Endometrial microvascular endothelial cells (primary cell): Measurements from ENCODE around the gene BCAS1. TPM values are rescaled to one million over a fixed set of nuclear protein-coding genes. Genes with fewer than 3 reads are reported as not detected.
"Not testable (repeated sequence)": the region's sequence is repeated elsewhere in the genome, so short reads cannot be mapped to it uniquely, and the experiment has no call there.

Experiments
- in situ Hi-C: cut with HindIII; loops from 2 replicates; pipeline ENCODE4 v1.10.0; 2017; ENCODE audit warnings: low sequenced_read_pairs, low pct_unique_long_range_greater_than_20kb; ENCODE audit errors: inconsistent ontology term
- total RNA-seq: library from RNA; depleted of rRNA; stranded (reverse); fragments of >200 nt; gene quantifications from one replicate; pipeline ENCODE4 v1.2.3, GENCODE V29; 2015; ENCODE audit errors: inconsistent ontology term

The BCAS1 gene
- total RNA-seq, 1 donor from 2014 or later, result not detected

DNA sequence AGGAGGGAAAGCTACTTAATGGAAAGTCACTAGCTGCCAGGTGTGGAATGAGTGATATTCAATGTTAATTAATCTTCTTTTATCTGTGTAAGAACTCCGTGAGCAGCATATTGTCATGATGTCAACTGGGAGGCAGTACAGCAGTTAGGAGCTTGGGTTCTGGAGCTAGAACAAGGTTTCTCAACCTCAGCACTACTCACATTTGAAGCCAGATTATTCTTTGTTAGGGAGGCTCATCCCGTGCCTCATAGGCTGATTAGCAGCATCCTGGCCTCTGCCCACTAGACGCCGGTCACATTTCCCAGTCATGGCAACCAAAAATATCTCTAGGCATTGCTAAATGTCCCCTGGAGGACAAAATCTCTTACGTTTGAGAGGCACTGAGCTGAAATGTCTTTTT lies 41.2 kb downstream of the BCAS1 start:
- in situ Hi-C loops, result no loop called here

- in situ Hi-C loops, result no loop called here
Observed at GRCh38 chr20:54028276-54029011, 42.0 kb downstream of the BCAS1 start.

- in situ Hi-C loops, result no loop called here
Observed at GRCh38 chr20:54027704-54028103, 42.7 kb downstream of the BCAS1 start.

DNA sequence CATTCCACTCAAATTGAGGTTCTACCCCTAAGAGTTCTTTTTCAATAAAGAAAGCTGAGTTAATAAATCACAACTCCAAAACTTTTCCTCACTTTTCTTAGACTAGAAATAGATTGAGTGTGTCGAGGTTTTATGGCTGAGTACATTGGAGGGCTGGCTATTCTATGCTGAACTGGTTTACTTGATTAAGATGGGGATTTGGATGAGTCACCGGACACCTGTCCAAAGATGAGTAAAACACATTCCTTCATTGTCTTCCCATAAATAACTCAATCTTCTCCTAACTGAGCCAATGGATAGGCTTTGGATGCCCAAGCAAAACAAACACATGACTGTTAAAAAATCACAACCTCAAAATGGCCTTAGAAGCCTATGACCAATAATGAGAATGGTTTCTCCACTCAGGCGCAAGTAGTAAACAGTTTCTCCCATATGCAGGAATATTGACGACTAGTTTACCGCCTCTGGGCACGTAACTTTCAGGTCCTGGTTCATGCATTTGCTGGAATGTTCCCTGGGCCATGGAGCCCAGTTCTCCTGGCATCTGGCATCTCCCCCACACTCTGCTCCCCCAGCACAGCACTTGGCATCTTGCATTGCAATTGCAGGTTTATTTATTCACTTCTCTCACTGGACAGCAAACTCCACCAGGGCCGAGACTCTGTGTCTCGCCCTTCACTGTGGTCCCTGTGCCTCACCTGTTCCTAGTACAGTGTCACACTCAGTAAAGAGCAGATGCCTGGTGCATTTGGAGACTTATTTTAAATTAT lies 43.9 kb downstream of the BCAS1 start:
- in situ Hi-C loops, result no loop called here

- in situ Hi-C loops, result no loop called here
Observed at GRCh38 chr20:54025251-54025771, 45.1 kb downstream of the BCAS1 start.

GRCh38 chr20:54023406-54023805 lies 47.0 kb downstream of the BCAS1 start:
- in situ Hi-C loops, result no loop called here

GRCh38 chr20:54021446-54022235 lies 48.8 kb downstream of the BCAS1 start:
- in situ Hi-C loops, result no loop called here

DNA sequence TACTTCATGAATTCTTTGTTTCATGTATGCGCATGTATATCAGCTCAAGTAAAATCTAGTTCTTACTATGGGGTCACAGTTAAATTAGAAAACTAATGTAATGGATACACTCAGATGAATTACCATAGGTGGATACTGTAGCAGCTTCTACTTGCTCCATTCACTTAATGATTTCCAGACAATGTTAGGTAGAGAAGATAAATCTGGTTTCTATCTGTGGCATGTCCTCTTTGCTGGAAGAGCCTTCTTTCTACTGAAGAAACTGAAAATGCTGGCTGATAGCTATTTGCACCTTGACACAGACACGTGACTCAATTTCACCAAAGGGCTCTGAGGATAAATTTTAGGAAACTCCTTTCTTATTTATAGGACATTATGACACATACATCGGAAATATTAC lies 49.5 kb downstream of the BCAS1 start:
- in situ Hi-C loops, result no loop called here

DNA sequence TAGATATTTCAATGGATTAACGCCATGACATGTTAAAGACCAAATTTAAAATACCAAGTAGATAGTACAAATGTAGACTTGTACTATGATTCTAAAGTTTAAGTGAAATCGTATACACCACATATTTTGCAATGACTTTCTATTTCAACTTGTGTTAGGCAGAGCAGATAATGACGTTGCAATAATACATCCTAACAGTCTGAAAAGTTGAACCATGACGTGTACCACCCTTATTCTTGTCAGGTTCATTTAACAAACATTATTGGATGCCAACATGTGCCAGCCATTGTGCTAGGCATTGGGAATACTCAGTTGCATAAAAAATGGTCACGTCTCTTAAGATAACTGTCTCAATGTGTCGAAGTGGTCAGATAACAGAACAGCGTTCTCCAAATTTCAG lies 50.0 kb downstream of the BCAS1 start:
- in situ Hi-C loops, result no loop called here

DNA sequence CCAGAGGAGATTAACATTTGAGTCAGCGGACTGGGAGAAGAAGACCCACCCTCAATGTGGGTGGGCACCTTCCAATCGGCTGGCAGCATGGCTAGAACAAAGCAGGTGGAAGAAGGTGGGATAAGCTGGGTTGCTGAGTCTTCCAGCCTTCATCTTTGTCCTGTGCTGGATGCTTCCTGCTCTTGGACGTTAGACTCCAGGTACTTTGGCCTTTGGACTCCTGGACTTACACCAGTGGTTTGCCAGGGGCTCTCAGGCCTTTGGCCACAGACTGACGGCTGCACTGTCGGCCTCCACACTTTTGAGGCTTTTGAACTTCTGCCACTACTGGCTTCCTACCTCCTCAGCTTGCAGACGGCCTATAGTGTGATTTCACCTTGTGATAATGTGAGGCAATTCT lies 50.8 kb downstream of the BCAS1 start:
- in situ Hi-C loops, result no loop called here

DNA sequence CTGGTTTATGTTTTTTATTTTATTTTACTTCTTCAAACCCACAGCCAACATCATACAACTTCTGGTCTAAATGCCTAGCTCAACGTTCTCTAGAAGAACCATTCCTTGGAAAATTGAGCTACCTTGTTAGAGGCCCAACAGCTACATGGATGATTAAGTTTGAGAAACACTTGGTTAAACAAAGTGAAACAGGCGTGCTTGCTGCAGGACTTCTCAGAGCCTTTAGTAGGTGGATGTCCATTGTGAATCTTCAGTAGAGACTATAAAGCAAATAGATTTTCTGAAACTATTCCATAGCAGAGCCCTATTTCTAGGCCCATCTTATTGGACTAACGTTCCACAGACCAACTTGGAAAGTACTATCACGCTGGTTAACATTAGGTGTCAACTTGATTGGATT lies 51.3 kb downstream of the BCAS1 start:
- in situ Hi-C loops, result no loop called here

GRCh38 chr20:54017846-54018245 lies 52.5 kb downstream of the BCAS1 start:
- in situ Hi-C loops, result no loop called here

DNA sequence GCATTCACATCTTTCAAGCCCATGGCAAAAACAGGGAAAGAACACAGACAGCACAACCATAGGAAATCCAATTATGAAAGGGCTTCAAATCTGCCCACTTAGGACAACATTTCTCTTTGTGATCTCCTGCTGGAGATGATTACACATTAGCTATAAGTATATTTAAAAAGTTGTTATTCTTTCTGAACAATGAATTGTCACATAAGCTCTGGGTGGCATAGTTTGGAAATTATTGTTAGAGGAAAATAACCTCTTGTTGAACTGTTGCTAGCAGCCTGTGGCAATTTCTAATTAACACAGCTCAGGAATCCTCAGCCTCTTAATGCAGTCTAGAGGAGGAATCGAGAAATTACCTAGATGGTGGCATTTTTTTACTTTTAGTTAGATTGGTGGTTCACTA lies 54.9 kb downstream of the BCAS1 start:
- in situ Hi-C loops, result no loop called here

DNA sequence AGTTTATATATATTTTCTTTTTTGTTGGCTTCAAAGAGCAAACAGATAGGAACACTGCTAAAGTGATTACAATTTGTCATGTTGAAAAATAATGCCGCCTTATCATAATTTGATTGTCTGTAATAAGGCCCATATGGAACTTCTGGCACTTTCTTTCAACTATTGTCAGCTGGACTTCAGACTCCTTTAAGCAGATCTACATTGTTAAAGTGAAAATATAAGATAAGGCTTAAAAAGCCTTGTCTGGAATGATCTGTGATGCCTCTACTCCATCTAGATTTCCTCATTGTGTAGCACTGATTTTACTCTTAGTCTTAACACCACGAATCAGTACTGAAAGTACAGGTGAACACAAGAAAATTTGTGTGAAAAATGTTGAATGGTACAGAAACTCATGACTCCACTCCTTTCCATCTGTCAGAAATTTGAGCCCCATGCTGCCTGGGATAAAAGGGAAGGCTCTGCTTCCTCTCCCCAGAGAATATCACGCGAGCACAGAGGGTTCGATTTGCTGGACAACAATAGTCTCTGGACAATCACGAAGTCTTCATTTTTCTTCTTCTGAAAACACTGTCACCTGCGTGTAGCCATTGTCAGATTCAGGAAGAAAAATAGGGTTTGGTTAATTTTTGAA lies 56.0 kb downstream of the BCAS1 start:
- in situ Hi-C loops, result no loop called here

- in situ Hi-C loops, result no loop called here
Observed at GRCh38 chr20:54013471-54013870, 56.9 kb downstream of the BCAS1 start.

DNA sequence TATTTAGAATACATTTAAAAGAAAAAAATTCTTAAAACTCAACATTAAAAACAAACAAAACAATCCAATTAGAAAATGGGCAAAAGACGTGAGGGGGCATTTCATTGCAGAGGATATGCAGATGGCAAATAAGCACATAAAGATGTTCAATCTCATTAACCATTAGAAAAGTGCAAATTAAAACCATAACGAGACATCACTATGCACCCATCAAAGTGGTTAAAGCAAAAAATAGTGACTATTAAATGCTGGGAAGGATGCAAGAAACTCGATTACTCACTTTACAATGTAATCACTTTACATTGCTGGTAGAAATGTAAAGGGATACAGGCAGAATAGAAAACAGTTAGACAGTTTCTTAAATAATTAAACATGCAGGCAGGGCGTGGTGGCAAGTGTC lies 59.0 kb downstream of the BCAS1 start:
- in situ Hi-C loops, result no loop called here

DNA sequence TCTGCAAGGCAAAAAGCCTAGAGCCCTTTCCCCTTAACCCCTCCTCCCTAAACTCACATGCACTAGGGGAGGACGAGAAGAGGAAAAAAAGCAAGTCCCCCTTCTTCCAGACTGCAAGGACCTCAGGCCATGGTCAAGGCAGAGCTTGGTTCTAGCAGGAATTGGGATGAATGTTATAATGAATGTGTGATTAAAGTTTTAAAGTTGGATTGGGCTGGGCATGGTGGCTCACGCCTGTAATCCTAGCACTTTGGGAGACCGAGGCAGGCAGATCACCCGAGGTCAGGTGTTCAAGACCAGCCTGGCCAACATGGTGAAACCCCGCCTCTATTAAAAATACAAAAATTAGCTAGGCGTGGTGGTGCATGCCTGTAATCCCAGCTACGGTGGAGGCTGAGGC lies 64.2 kb downstream of the BCAS1 start:
- in situ Hi-C loops, result not testable (repeated sequence)

DNA sequence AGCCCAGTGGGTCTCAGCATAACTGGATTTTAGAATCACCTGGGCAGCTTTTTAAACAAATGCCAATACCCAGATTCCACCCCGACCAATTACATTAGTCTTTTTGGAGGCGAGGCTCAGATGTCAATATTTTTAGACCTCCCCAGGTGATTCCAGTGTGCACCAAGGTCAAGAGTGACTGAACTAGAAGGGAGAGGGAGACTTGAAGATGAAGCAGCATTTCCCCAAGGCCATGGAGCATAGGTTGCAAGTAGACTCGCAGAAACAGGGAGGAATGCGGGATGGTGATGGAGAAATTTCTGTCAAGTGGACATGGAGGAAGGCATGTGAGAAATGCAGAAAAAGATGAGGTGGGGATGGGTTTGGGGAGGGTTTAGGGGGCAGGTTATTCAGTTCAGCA lies 64.9 kb downstream of the BCAS1 start:
- in situ Hi-C loops, result no loop called here

DNA sequence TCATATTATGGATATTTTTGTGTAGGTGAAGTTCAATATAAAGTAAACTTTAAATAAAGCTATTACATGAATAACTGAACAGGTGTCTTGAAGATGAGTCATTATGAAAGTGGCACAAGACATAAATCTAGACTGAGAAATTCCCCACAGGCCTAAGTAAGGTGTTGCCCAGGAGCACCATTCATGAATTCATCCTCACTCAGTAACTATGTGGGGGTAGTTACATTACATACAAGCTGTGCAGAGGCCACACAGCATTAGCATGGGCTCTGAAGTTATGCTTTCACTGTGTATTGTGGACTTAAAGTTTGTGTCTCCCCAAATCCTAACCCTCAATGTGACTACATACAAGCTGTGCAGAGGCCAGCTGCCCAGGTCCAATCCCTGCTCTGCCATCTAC lies 65.9 kb downstream of the BCAS1 start:
- in situ Hi-C loops, result no loop called here
